Measurements from ENCODE around the gene NETO1.
A peak's percentile ranks its signal among the peaks of the same experiment; 100 is the strongest.

Gene NETO1

GRCh38 chr18:72867746-72868584 lies at the start of gene NETO1:
TSS of gene NETO1 (minus strand) at chr18:72867987. CDS start at chr18:72867291, 696 bp downstream.
- peak; percentile 34 for DNase-seq

- DNase-seq: no peak
These were observed 42.3 kb upstream of the NETO1 start for GRCh38 chr18:72910045-72910444.

- no peak for DNase-seq
These were observed 40.4 kb upstream of the NETO1 start for GRCh38 chr18:72908181-72908580.

- no peak for DNase-seq
These were observed 35.2 kb upstream of the NETO1 start for GRCh38 chr18:72903033-72903432.

- no peak for DNase-seq
These were observed 31.6 kb upstream of the NETO1 start for GRCh38 chr18:72899338-72899737.

- no peak for DNase-seq
These were observed 31.1 kb upstream of the NETO1 start for GRCh38 chr18:72898870-72899269.

GRCh38 chr18:72895548-72895947 lies 27.8 kb upstream of the NETO1 start:
- no peak for DNase-seq

GRCh38 chr18:72878561-72878960 lies 10.8 kb upstream of the NETO1 start:
- DNase-seq: no peak

GRCh38 chr18:72878143-72878542 lies 10.4 kb upstream of the NETO1 start:
- no peak for DNase-seq

- no peak for DNase-seq
These were observed 3.3 kb upstream of the NETO1 start for GRCh38 chr18:72871091-72871490.

GRCh38 chr18:72869226-72870185 lies 1.7 kb upstream of the NETO1 start:
- DNase-seq: no peak

- DNase-seq: no peak
These were observed 918 bp upstream of the NETO1 start for GRCh38 chr18:72868585-72869225.

GRCh38 chr18:72866901-72867745 lies 664 bp downstream of the NETO1 start:
- peak; percentile 15 for DNase-seq

- DNase-seq: no peak
These were observed 1.3 kb downstream of the NETO1 start for GRCh38 chr18:72866442-72866900.

GRCh38 chr18:72863754-72864153 lies 4.0 kb downstream of the NETO1 start:
- no peak for DNase-seq

- no peak for DNase-seq
These were observed 8.7 kb downstream of the NETO1 start for GRCh38 chr18:72859088-72859487.

- no peak for DNase-seq
These were observed 18.1 kb downstream of the NETO1 start for GRCh38 chr18:72849671-72850070.

GRCh38 chr18:72848503-72849237 lies 19.1 kb downstream of the NETO1 start:
- no peak for DNase-seq

- no peak for DNase-seq
These were observed 20.0 kb downstream of the NETO1 start for GRCh38 chr18:72847771-72848170.

GRCh38 chr18:72846736-72847533 lies 20.9 kb downstream of the NETO1 start:
- DNase-seq: no peak

- DNase-seq: no peak
These were observed 24.0 kb downstream of the NETO1 start for GRCh38 chr18:72843743-72844142.
